ENCODE measurements around the gene WFDC13.
"Not testable (repeated sequence)": the region's sequence is repeated elsewhere in the genome, so short reads cannot be mapped to it uniquely, and the experiment has no call there.

WFDC13 gene, protein sequence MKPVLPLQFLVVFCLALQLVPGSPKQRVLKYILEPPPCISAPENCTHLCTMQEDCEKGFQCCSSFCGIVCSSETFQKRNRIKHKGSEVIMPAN

DNA sequence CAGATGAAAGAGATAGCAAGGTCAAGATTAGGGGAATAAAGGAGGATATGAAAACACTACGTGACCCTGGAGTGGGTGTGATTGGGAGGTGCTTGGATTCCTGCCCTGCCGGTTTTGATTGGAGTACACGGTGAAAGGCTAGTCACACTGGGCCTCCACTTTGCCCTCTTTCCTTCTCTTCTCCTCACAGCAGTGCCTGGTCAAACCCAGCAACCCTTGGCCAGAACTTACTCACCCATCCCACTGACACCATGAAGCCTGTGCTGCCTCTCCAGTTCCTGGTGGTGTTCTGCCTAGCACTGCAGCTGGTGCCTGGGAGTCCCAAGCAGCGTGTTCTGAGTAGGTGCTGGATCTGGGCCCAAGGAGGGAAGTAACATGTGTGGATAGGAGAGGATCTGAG is at the start of gene WFDC13:
WFDC13 (plus strand) TSS at position 166 of the 400 bp plus-strand sequence; CDS start at position 252, 86 bp downstream.
- DNase-seq = no peak

DNA sequence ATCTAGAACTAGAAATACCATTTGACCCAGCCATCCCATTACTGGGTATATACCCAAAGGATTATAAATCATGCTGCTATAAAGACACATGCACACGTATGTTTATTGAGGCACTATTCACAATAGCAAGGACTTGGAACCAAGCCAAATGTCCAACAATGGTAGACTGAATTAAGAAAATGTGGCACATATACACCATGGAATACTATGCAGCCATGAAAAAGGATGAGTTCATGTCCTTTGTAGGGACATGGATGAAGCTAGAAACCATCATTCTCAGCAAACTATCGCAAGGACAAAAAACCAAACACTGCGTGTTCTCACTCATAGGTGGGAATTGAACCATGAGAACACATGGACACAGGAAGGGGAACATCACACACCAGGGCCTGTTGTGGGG is 44.8 kb upstream of the WFDC13 start:
- DNase-seq = not testable (repeated sequence)

DNA sequence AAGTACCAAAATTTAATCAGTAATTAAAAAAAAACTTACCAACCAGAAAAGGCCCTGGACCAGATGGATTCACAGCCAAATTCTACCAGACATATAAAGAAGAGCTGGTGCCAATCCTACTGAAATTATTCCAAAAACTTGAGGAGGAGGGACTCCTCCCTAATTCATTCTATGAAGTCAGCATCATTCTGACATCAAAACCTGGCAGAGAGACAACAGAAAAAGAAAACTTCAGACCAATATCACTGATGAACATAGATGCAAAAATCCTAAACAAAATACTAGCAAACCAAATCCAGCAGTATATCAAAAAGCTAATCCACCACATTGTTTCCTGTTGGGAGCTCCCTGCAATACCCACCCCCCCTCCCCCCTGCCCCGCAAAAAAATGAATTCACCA is 31.7 kb upstream of the WFDC13 start, which contains the start of gene WFDC11:
WFDC11 (minus strand) TSS at position 101 of the 400 bp plus-strand sequence. CDS start 19,639 bp downstream, outside the sequence.
- no peak for DNase-seq

DNA sequence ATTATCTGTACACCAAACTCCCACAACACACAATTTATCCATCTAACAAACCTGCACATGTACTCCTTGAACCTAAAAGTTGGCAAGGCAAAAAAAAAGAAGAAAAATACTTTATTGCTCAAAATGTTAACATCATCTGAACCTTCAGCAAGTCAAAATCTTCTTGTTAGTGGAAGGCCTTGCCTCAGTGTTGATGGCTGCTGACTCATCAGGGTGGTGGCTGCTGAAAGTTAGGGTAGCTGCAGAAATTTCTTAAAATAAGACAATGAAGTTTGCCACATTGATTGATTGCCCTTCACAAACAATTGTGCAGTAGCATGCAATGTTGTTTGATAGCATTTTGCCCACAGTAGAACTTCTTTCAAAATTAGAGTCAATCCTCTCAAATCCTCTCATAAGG is 29.1 kb upstream of the WFDC13 start:
- no peak for DNase-seq

DNA sequence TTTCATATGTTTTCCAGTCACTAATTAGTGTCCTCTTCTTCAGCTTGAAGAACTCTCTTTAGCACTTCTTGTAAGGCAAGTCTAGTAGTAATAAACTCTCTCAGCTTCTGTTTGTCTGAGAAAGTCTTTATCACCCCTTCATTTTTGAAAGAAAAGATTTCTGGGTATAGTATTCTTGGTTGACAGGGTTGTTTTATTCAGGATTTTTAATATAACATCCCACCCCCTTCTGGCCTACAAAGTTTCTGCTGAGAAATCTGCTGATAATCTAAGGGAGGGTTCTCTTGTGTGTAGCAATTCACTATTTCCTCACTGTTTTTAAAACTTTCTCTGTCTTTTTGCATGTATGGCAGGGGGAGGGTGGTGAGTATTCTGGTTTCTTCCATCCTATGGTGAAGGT is 22.2 kb upstream of the WFDC13 start:
- no peak for DNase-seq

DNA sequence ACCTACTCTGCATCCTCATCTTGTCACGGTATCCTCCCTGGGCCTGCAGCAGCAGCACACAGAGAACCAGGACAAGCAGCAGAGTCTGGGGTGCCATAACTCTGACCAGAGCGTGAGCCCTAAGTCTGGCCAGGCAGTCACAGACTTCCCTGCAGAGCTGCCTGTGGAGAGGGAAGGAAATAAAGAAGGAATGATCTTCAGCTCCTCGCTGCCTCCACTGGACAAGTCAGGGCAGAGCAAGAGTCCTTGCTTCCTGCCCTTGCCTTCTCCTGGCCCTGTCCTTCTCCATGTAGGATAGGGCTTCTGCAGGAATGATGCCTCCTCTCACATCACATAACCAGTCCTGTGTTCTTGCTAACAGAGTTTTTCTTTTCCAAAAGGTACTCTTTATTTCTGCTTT is 15.9 kb upstream of the WFDC13 start:
- DNase-seq = no peak

DNA sequence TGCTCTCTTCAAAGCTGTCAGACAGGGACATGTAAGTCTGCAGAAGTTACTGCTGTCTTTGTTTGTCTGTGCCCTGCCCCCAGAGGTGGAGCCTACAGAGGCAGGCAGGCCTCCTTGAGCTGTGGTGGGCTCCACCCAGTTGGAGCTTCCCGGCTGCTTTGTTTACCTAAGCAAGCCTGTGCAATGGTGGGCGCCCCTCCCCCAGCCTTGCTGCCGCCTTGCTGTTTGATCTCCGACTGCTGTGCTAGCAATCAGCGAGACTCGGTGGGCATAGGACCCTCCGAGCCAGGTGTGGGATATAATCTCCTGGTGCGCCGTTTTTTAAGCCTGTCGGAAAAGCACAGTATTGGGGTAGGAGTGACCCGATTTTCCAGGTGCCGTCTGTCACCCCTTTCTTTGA is 8.5 kb upstream of the WFDC13 start:
- DNase-seq = not testable (repeated sequence)

DNA sequence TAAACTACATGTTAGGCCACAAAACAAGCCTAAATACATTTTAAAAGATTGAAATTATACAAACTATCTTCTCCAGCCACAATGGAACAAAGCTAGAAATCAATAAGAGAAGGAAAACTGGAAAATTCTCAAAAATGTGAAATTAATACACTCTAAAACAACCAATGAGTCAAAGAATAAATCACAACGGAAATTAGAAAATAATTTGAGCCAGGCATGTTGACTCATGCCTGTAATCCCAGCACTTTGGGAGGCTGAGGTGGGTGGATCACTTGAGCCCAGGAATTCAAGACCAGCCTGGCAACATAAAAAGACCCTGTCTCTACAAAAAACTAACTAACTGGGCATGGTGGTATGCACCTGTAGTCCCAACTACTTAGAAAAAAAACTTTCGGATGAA is 6.3 kb upstream of the WFDC13 start:
- DNase-seq = no peak

DNA sequence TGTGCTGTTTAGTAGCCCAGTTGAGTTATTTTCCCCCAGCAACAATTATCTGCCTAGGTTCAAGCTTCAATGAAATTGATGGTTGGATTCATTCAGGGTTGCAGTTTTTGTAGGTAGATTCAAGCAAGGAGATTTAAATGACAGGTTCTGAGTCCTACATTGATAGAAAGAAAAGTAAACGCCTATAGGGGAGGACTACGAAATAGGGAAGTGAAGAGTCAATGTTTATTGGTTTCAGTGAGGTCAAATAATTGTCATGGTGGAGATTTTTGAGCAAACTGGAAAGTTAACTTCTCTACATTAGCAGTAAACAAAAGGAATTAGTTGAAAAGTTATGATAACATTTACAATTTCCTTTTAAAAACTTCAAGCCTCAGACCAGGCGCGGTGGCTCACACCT is 734 bp upstream of the WFDC13 start:
- no peak for DNase-seq

DNA sequence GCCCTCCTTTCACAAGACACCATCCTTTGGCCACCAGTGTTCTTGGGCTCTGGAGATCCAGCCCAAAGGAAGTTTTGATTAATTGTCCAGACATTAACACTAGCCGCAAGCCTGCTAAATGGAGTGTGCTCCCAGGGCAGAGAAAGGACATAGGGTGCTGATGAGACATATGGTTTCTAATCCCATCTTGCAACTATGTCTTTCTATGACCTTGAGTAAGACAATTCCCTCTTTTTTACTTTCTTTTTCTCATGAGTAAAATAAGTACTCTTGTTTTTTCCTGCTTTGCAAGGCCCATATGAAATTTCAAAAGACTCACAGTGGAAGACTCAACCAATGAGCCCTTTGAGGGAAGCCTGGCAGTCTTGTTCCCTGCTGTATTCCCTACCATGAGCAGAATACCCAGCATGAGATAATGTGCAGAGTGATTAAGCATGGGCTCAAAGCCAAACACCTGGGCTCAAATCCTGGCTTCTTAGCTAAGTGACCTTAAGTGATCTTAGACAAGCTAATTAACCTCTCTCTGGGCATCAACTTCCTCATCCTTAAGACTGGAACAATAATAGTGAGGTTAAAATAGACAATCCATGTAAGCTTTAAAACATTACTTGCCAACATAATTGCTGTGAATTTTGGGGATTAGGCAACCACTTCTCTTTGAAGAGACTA is 3.3 kb downstream of the WFDC13 start, which contains the start of gene WFDC10B:
WFDC10B (minus strand) TSS at position 51 of the 669 bp plus-strand sequence. CDS start 19,027 bp downstream, outside the sequence.
- no peak for DNase-seq

DNA sequence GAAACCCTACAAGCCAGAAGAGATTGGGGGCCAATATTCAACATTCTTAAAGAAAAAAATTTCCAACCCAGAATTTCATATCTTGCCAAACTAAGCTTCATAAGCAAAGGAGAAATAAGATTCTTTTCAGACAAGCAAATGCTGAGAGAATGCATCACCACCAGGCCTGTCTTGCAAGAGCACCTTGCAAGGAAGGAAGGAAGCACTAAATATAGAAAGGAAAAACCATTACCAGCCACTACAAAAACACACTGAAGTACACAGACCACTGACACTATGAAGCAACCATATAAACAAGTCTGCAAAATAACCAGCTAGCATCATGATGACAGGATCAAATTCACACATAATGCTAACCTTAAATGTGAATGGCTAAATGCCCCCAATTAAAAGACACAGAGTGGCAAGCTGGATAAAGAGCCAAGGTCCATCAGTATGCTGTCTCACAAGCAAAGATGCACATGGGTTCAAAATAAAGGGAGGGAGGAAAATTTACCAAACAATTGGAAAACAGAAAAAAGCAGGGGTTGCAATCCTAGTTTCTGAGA is 14.4 kb downstream of the WFDC13 start:
- DNase-seq = not testable (repeated sequence)

DNA sequence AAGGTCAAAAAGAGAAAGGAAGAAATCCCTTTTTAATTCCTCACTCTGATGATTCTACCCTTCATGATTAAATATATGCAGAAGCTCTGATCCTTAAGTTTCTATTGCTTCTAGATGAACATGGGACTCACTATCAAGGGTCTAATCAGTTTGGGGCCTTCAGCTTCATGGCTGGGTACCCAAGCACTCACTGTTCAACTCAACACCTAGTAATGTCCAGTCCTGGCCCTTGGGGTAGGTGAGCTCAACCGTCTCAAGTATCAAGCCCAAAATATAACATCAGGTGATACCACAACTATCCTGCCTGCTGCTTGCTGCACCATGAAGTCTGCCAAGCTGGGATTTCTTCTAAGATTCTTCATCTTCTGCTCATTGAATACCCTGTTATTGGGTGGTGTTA is 20.2 kb downstream of the WFDC13 start, which contains the start of gene SPINT4:
SPINT4 (plus strand) TSS at position 301 of the 400 bp plus-strand sequence; CDS start at position 322, 21 bp downstream.
- DNase-seq = no peak

DNA sequence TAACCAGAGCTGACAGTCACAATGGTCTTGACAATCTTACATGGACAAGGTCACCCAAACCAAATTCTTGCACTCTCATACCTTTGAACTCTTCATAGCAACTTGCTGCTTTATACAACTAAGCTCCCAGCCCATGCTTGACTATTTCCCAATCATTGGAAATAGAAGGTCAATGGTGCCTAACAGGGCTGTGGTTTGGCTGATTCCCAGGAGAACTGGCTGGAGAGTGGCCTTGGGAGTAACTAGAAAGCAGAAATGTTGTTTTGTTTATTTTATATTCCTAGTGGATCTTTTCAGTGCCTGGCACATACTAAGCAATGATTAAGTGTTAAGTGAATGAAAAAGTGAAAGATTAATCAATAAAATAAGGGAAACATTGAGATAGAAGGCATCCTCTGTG is 23.3 kb downstream of the WFDC13 start:
- no peak for DNase-seq

DNA sequence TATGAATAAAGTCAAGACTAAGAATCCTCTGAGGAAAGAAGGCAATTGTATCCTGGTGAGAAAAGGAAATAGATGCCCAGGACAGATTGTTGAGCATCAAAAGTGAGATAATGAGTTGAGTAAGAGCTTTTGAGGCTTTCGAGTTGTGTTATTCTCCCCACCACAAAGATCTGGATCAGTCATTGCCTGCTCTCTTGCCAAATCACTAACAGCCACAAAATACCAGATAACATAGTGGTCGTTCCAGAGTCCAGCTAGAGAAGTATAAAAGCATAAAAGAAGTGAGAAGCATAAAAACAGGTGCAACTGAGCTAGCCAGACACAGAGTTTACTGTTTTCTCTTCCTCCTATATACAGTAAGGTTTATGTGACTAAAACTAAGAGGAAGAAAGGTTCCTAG is 25.2 kb downstream of the WFDC13 start:
- DNase-seq = no peak

DNA sequence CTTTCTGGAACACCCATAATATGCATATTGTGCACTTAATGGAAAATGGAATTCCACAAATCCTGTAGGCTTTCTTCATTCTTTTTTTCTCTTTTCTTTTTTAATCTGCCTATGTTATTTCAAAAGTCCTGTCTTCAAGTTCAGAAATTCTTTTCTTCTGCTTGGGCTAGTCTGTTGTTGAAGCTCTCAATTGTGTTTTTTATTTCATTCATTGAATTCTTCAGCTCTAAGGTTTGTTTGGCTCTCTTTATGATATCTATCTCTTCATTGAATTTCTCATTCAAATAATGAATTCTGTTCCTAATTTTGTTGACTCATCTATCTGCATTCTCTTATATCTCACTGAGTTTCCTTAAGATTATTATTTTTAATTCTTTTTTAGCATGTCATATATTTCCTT is 30.4 kb downstream of the WFDC13 start:
- no peak for DNase-seq

DNA sequence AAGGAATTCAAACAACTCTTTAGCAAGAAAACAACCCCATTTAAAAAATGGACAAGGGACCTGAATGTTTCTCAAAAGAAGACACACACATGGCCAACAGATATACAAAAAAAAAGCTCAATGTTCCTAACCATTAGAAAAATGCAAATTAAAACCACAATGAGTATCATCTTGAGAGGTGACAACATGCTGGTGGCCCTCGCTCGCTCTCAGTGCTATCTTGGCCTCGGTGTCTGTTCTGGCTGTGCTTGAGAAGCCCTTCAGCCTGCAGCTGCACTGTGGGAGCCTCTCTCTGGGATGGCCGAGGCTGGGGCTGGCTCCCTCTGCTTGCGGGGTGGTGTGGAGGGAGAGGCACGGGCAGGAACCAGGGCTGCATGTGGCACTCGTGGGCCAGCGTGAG is 33.7 kb downstream of the WFDC13 start:
- DNase-seq = no peak

DNA sequence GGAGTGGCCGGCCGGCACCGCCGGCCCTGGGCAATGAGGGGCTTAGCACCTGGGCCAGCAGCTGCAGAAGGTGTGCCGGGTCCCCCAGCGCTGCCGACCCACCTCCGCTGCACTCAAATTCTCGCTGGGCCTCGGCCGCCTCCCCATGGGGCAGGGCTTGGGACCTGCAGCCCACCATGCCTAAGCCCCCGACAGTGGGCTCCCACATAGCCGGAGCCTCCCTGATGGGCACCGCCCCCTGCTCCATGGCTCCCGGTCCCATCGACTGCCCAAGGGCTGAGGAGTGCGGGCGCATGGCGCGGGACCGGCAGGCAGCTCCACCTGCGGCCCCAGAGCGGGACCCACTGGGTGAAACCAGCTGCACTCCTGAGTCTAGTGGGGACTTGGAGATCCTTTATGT is 34.1 kb downstream of the WFDC13 start:
- DNase-seq = no peak

DNA sequence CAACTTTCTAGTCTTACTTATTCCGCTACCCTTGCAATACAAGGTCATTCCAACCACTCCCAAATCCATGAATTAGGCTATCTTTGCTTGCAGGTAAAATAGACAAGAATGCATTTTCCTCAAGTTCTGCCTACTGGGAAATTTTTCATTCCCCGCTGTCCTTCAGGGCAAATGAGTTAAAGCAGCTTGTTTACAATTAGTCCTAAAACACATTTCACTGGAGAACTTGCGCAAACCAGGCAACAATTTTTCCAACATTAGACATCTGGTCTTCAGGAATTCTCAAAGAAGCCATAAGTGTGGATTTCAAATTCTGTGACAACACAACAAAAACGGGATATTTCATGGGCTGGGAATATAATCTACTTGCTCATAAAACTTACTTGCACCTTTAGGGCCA is 40.8 kb downstream of the WFDC13 start:
- no peak for DNase-seq

DNA sequence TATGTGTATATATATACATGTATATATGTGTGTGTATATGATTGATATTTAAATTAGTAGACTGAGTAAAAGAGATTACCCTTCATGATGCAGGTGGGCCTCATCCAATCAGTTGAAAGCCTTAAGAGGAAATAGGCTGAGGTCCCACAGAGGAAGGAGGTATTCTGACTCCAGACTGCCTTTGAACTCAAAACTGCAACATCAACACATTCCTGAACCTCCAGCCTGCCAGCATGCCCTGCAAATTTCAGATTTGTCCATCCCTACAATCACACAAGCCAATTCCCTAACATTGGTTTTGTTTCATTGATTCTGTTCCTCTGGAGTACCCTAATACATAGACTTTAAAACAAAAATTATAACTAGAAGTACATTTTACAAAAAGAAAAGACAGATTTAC is 43.2 kb downstream of the WFDC13 start:
- DNase-seq = no peak

DNA sequence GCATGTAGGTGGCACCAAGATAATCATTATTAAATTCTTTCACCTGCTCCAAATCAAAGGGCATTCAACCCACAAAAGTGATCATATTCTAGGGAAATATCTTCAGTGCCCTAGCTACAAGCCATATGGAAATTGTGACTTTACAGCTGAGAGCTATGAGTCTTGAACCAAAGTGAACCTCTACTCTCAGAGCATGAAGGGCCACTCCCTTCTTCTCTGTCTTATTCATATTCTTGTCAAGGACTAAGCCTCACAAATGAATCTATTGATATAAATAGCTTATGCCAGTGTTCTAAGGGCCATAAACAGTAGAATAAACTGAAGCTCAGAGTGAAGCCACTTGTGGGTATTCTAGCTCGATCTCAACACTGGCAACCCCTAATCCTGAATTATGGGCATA is 49.9 kb downstream of the WFDC13 start:
- DNase-seq = no peak

DNA sequence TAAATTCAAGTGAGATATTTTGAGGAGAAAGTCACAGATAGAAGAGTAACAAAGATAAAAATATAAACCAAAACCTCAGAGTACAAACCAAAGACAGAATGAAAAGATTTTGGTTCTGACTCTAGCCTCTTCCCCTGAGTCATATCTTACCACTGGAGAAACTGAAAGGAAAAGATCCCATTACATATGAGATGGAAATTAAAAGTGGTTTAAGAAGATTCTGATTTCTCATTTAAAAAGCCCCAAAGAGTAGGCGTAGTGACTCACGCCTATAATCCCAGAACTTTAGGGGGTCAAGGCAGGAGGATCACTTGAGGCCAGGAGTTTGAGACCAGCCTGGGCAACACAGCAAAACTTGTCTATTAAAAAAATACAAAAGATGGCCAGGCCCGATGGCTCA is 50.9 kb downstream of the WFDC13 start:
- peak; percentile 40 for DNase-seq

DNA sequence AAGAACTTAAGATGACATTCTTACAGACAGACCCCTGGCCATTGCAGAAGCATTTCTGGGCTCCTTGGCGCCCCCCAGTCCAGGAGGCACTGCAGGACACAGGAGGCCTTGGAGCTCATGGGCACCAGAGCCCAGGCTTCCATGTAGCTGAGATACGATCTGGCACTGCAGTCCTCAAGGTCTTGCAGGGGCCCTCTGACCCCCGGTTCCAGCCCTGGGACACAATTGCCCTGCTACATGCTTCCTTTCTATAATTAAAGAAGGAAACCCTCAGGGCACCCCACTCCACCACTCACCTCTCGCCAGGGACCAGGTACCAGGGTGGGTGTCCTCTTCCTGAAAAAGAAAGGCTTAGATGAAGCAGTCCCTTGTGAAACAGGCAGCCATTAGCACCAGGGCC is 56.3 kb downstream of the WFDC13 start:
- no peak for DNase-seq

Measured in stimulated activated CD4-positive, alpha-beta T cell treated with anti-CD3 and anti-CD28 coated beads, Interleukin-15, amount 100 ng/mL, for 24 hours (primary cell).